SK-N-SH (cell line): ENCODE results near the gene MAN1B1. TPM values are rescaled to one million over a fixed set of nuclear protein-coding genes. Genes with fewer than 3 reads are reported as not detected.

Experiments used
- CTCF ChIA-PET: fragments of 300-600, 350-600 bp; formaldehyde crosslinking; extraction: SDS; loops from one replicate; lab custom pipeline; 2021; lab: Yijun Ruan, JAX
- POLR2A ChIA-PET: fragments of 350-600 bp; sonication (Branson Sonifier 250); formaldehyde crosslinking; extraction: SDS; loops from one replicate; lab custom pipeline; 2020; ENCODE audit warnings: antibody characterized with exemption, inconsistent platforms; lab: Yijun Ruan, JAX
- DNase-seq: peaks from one replicate; pipeline ENCODE4 v3.0.0; 2012
- H2AFZ ChIP-seq: fragments of 200-600 bp; sonication (generic); 2 replicates; pipeline ENCODE4 v1.8.1; 2016; ENCODE audit warnings: antibody characterized with exemption, mild to moderate bottlenecking, low read depth
- H3F3A ChIP-seq: fragments of 200-600 bp; sonication (generic); replicated peaks from 2 replicates; pipeline ENCODE3; 2016; ENCODE audit warnings: antibody characterized with exemption, mild to moderate bottlenecking; ENCODE audit not compliant: insufficient read depth
- H3K27ac ChIP-seq, 2 experiments: fragments of 200-500 bp in 1 of 2; fragments of 200-600 bp in 1 of 2; sonication (Bioruptor generic) in 1 of 2; sonication (generic), shearing (Covaris generic) in 1 of 2; 2 replicates each; pipeline versions ENCODE4 v1.5.1 to v1.6.1; 2014 to 2016; ENCODE audit warnings: low read depth in 2 of 2, inconsistent platforms in 1 of 2, low read length in 1 of 2, mild to moderate bottlenecking in 1 of 2, mixed read lengths in 1 of 2
- H3K27me3 ChIP-seq: fragments of 200-600 bp; sonication (generic), shearing (Covaris generic); 2 replicates; pipeline ENCODE4 v1.6.1; 2016; ENCODE audit warnings: mixed run types; ENCODE audit not compliant: insufficient read depth
- H3K36me3 ChIP-seq, 2 experiments: fragments of 200-500 bp in 1 of 2; fragments of 200-600 bp in 1 of 2; sonication (Bioruptor generic) in 1 of 2; sonication (generic) in 1 of 2; replicated peaks in 1 of 2; 2 replicates each; pipeline versions ENCODE3 to v1.5.1; 2014 to 2016; ENCODE audit warnings: low read length in 1 of 2, mild to moderate bottlenecking in 1 of 2; ENCODE audit not compliant: insufficient read depth in 2 of 2, control insufficient read depth in 1 of 2
- H3K4me1 ChIP-seq, 2 experiments: fragments of 200-500 bp in 1 of 2; fragments of 200-600 bp in 1 of 2; sonication (Bioruptor generic) in 1 of 2; sonication (generic), shearing (Covaris generic) in 1 of 2; 2 replicates each; pipeline versions ENCODE4 v1.5.1 to v1.6.1; 2014 to 2016; ENCODE audit warnings: low read depth in 1 of 2, low read length in 1 of 2, mixed run types in 1 of 2; ENCODE audit not compliant: insufficient read depth in 2 of 2, control insufficient read depth in 1 of 2
- H3K4me2 ChIP-seq: fragments of 200-600 bp; sonication (generic), shearing (Covaris generic); 2 replicates; pipeline ENCODE4 v1.6.1; 2017; ENCODE audit warnings: mixed run types
- H3K4me3 ChIP-seq, 2 experiments: fragments of 200-500 bp in 1 of 2; fragments of 200-600 bp in 1 of 2; sonication (Bioruptor generic) in 1 of 2; sonication (generic), shearing (Covaris generic) in 1 of 2; 2 replicates each; pipeline versions ENCODE4 v1.5.1 to v1.8.1; 2014 to 2016; ENCODE audit warnings: low read depth in 2 of 2, inconsistent platforms in 1 of 2, low read length in 1 of 2, mild to moderate bottlenecking in 1 of 2, mixed read lengths in 1 of 2, moderate library complexity in 1 of 2
- H3K79me2 ChIP-seq: fragments of 200-600 bp; sonication (generic); 2 replicates; pipeline ENCODE4 v1.8.1; 2017; ENCODE audit warnings: mild to moderate bottlenecking; ENCODE audit not compliant: insufficient read depth
- H3K9ac ChIP-seq: fragments of 200-600 bp; sonication (generic); 2 replicates; pipeline ENCODE4 v1.6.1; 2017; ENCODE audit warnings: mixed run types
- H3K9me2 ChIP-seq: fragments of 200-600 bp; sonication (generic); 2 replicates; pipeline ENCODE4 v1.6.1; 2017; ENCODE audit warnings: mixed run types
- H3K9me3 ChIP-seq: fragments of 200-600 bp; sonication (generic); 2 replicates; pipeline ENCODE4 v1.6.1; 2017; ENCODE audit warnings: mixed run types, mild to moderate bottlenecking, moderate library complexity
- H4K20me1 ChIP-seq: fragments of 200-600 bp; sonication (generic); 2 replicates; pipeline ENCODE4 v1.6.1; 2017; ENCODE audit warnings: mild to moderate bottlenecking, mixed run types; ENCODE audit not compliant: insufficient read depth
- CHD2 ChIP-seq: fragments of 150-350 bp; IDR thresholded peaks from 2 replicates; pipeline ENCODE4 v1.6.1; 2018; ENCODE audit warnings: low read length; ENCODE audit not compliant: partially characterized antibody
- ELF1 ChIP-seq: IDR thresholded peaks from 2 replicates; pipeline ENCODE4 v1.4.0; 2012
- EP300 ChIP-seq, 2 experiments: IDR thresholded peaks; 2 replicates each; pipeline versions ENCODE4 v1.4.0 to v1.6.1; 2012; ENCODE audit warnings: borderline replicate concordance in 1 of 2, low read depth in 1 of 2, low read length in 1 of 2
- EZH2phosphoT487 ChIP-seq: fragments of 200-600 bp; sonication (generic); IDR thresholded peaks from 2 replicates; pipeline ENCODE4 v1.6.1; 2017; ENCODE audit warnings: low read depth, mixed run types, mild to moderate bottlenecking, antibody characterized with exemption, moderate library complexity, borderline replicate concordance
- FOSL2 ChIP-seq: IDR thresholded peaks from 2 replicates; pipeline ENCODE4 v1.4.0; 2012; ENCODE audit warnings: low read depth, mild to moderate bottlenecking, moderate library complexity, borderline replicate concordance
- FOXM1 ChIP-seq: IDR thresholded peaks from 2 replicates; pipeline ENCODE4 v1.4.0; 2012; ENCODE audit warnings: low read depth, mild to moderate bottlenecking
- GABPA ChIP-seq: IDR thresholded peaks from 2 replicates; pipeline ENCODE4 v1.4.0; 2012; ENCODE audit warnings: low read depth, mild to moderate bottlenecking
- GATA2 ChIP-seq: sonication (generic); formaldehyde crosslinking; IDR thresholded peaks from 2 replicates; pipeline ENCODE4 v1.5.0; 2020; ENCODE audit warnings: mild to moderate bottlenecking, missing genetic modification reagents
- IRF3 ChIP-seq: fragments of 150-350 bp; IDR thresholded peaks from 2 replicates; pipeline ENCODE4 v1.6.1; 2016; ENCODE audit warnings: mild to moderate bottlenecking, low read depth, low read length
- JUND ChIP-seq: IDR thresholded peaks from 2 replicates; pipeline ENCODE4 v1.4.0; 2012
- MAX ChIP-seq: IDR thresholded peaks from 2 replicates; pipeline ENCODE4 v1.4.0; 2012; ENCODE audit warnings: low read depth
- PBX3 ChIP-seq: IDR thresholded peaks from 2 replicates; pipeline ENCODE4; 2012
- POLR2AphosphoS5 ChIP-seq: IDR thresholded peaks from 2 replicates; pipeline ENCODE4 v1.6.1; 2012; ENCODE audit warnings: low read depth, low read length
- RFX5 ChIP-seq: IDR thresholded peaks from 2 replicates; pipeline ENCODE4 v1.6.1; 2012; ENCODE audit warnings: mild to moderate bottlenecking, improper control_type of control experiment, low read length
- TAF1 ChIP-seq: IDR thresholded peaks from 2 replicates; pipeline ENCODE4 v1.6.1; 2012; ENCODE audit warnings: low read depth, mild to moderate bottlenecking, low read length, moderate library complexity, borderline replicate concordance
- TCF12 ChIP-seq: IDR thresholded peaks from 2 replicates; pipeline ENCODE4 v1.4.0; 2012
- USF2 ChIP-seq: fragments of 150-350 bp; IDR thresholded peaks from 2 replicates; pipeline ENCODE4 v1.6.1; 2017; ENCODE audit warnings: antibody characterized with exemption, low read length, low read depth, borderline replicate concordance
- YY1 ChIP-seq: IDR thresholded peaks from 2 replicates; pipeline ENCODE4 v1.4.0; 2012; ENCODE audit warnings: low read depth, mild to moderate bottlenecking
- ZBTB33 ChIP-seq: IDR thresholded peaks from 2 replicates; pipeline ENCODE4 v1.4.0; 2012; ENCODE audit warnings: low read depth, borderline replicate concordance
- WGBS: methylation state at CpG from one replicate; pipeline ENCODE4 v1.1.6; 2017; ENCODE audit warnings: low lambda C conversion rate; 5-methylcytosine and 5-hydroxymethylcytosine counted together
- polyA plus RNA-seq, 3 experiments: library from polyadenylated mRNA; depleted of rRNA; stranded (reverse); fragments of >200 nt; gene quantifications; 2 replicates each; pipeline ENCODE4 v1.2.3, GENCODE V29; 2012

The MAN1B1 gene
- polyA plus RNA-seq, 1 of the 3 experiments (the other 2 are of a cell fraction), result 57.8 TPM

GRCh38 chr9:137041124-137041523 is 45.7 kb upstream of the MAN1B1 start (continued):
- TF ChIP-seq PBX3, result no peak

- peaks cover 3% of the 10 kb centered on the region for H3F3A ChIP-seq
- no peaks in the 10 kb centered on the region for H3K27me3 ChIP-seq
- peaks cover 26% of the 10 kb centered on the region for H4K20me1 ChIP-seq
- CTCF ChIA-PET, result interaction anchor here (0.7 to 19.8 kb wide), 4 partner anchors 8 to 22 kb away, joined by 3 to 803 read pairs (median 84); partner anchors contain the start of genes ABCA2 and SAPCD2
- H2AFZ ChIP-seq, result no peak overlapping the region
- DNase-seq, result no peak
- no peaks in the 10 kb centered on the region for H3K79me2 ChIP-seq
- peaks cover 11 to 20% of the 10 kb centered on the region in 2 experiments; a peak in 2 of 4 replicates for H3K4me1 ChIP-seq
- no peak overlapping the region for H3K4me2 ChIP-seq
- TF ChIP-seq ELF1, result no peak
- TF ChIP-seq FOXM1, result no peak
- TF ChIP-seq EP300 (IDR thresholded peaks at IDR 0.05; ENCODE audit: borderline replicate concordance in 1 of 2, low read depth in 1 of 2, low read length in 1 of 2), result no peak
- TF ChIP-seq POLR2AphosphoS5, result no peak
- TF ChIP-seq YY1, result no peak
- TF ChIP-seq IRF3, result no peak
- no peak for TF ChIP-seq GATA2 (CRISPR knock-in tag)
- TF ChIP-seq JUND, result no peak
- TF ChIP-seq FOSL2, result no peak
- no peak for TF ChIP-seq TCF12
- no peak for TF ChIP-seq ZBTB33
- TF ChIP-seq GABPA, result no peak
- no peak for TF ChIP-seq USF2
- TF ChIP-seq PBX3, result no peak
- TF ChIP-seq CHD2, result no peak
- no peak for TF ChIP-seq RFX5
- no peak for TF ChIP-seq EZH2phosphoT487
- TF ChIP-seq TAF1, result no peak
- TF ChIP-seq MAX, result no peak
- TF ChIP-seq, all 33 proteins: peak for 0
- Histone ChIP-seq H3K36me3 (peaks cover 0 to 17% of the 10 kb centered on the region in 2 experiments), H3K27ac (no peak overlapping the region), H3K9ac (no peak overlapping the region), H3K4me3 (no peak overlapping the region), H3K9me2 (no peaks in the 10 kb centered on the region), H3K9me3 (no peaks in the 10 kb centered on the region)
- 88% methylated on average over 11 of the region's 36 CpGs for WGBS
- POLR2A ChIA-PET, result interaction anchor here (1.9 kb wide), 1 partner anchor 13 kb away, joined by 7 read pairs; no protein-coding TSS in a partner anchor
Measured at GRCh38 chr9:137042751-137043727, 43.7 kb upstream of the MAN1B1 start.
